Loucy (cell line): Measurements from ENCODE around the gene SLC26A4.

ENCODE experiments used
- H2AFZ ChIP-seq: fragments of 200-600 bp; sonication (generic); 2 replicates; pipeline ENCODE4 v1.6.0; 2016; ENCODE audit warnings: antibody characterized with exemption, mild to moderate bottlenecking, low read length, moderate library complexity
- H3F3A ChIP-seq: fragments of 200-600 bp; 2 replicates; pipeline ENCODE4 v1.6.0; 2016; ENCODE audit warnings: antibody characterized with exemption, low read depth, mild to moderate bottlenecking
- H3K27me3 ChIP-seq: fragments of 200-600 bp; sonication (generic); 2 replicates; pipeline ENCODE4 v1.6.1; 2014; ENCODE audit warnings: low read length, mild to moderate bottlenecking; ENCODE audit not compliant: insufficient read depth, poor library complexity, severe bottlenecking
- H3K36me3 ChIP-seq: fragments of 200-600 bp; sonication (generic); 2 replicates; pipeline ENCODE4 v1.6.1; 2016; ENCODE audit warnings: low read length; ENCODE audit not compliant: insufficient read depth
- H3K4me1 ChIP-seq: fragments of 200-600 bp; sonication (generic); 2 replicates; pipeline ENCODE4 v1.5.1; 2014; ENCODE audit warnings: low read length, mild to moderate bottlenecking; ENCODE audit not compliant: insufficient read depth, poor library complexity, severe bottlenecking
- H3K4me2 ChIP-seq: fragments of 200-600 bp; sonication (generic); 2 replicates; pipeline ENCODE4 v1.6.0; 2014; ENCODE audit warnings: antibody characterized with exemption, low read length, low read depth, mild to moderate bottlenecking; ENCODE audit not compliant: poor library complexity, severe bottlenecking
- H3K4me3 ChIP-seq: fragments of 200-600 bp; sonication (generic); 2 replicates; pipeline ENCODE4 v1.5.1; 2014; ENCODE audit warnings: low read length, mild to moderate bottlenecking, mixed read lengths; ENCODE audit not compliant: poor library complexity, severe bottlenecking
- H3K79me2 ChIP-seq: fragments of 200-600 bp; sonication (generic); 2 replicates; pipeline ENCODE4 v1.6.1; 2014; ENCODE audit warnings: low read length; ENCODE audit not compliant: insufficient read depth
- H3K9ac ChIP-seq: fragments of 200-600 bp; sonication (generic); 2 replicates; pipeline ENCODE4 v1.6.0; 2014; ENCODE audit warnings: mild to moderate bottlenecking, low read depth, low read length, moderate library complexity; ENCODE audit not compliant: poor library complexity, severe bottlenecking
- H3K9me2 ChIP-seq: fragments of 200-600 bp; sonication (generic); replicated peaks from 2 replicates; pipeline ENCODE4 v1.6.1; 2016; ENCODE audit warnings: low read depth, low read length, mixed read lengths
- H3K9me3 ChIP-seq: fragments of 200-600 bp; sonication (generic); 2 replicates; pipeline ENCODE4 v1.6.1; 2014; ENCODE audit warnings: mild to moderate bottlenecking, antibody characterized with exemption, low read length, low read depth; ENCODE audit not compliant: insufficient read depth
- H4K20me1 ChIP-seq: fragments of 200-600 bp; sonication (generic); 2 replicates; pipeline ENCODE4 v1.6.0; 2014; ENCODE audit warnings: antibody characterized with exemption, low read length, mild to moderate bottlenecking; ENCODE audit not compliant: insufficient read depth, poor library complexity, severe bottlenecking
- EZH2phosphoT487 ChIP-seq: fragments of 200-600 bp; IDR thresholded peaks from 2 replicates; pipeline ENCODE4 v1.6.1; 2018; ENCODE audit warnings: antibody characterized with exemption, mild to moderate bottlenecking, moderate library complexity, borderline replicate concordance
- TF ChIP-seq, protein P1 (sequence below): fragments of 200-600 bp; sonication (generic); conservative IDR thresholded peaks from 2 replicates; pipeline ENCODE4 v1.5.1; 2014; ENCODE audit warnings: mild to moderate bottlenecking, antibody characterized with exemption, low read length

SLC26A4 gene

GRCh38 chr7:107652642-107653041, 8.0 kb upstream of the SLC26A4 start:
- Histone ChIP-seq H3K4me2 (no peak overlapping the region), H3K9me3 (no peaks in the 10 kb centered on the region), H3K4me1 (no peaks in the 10 kb centered on the region), H4K20me1 (no peaks in the 10 kb centered on the region), H3F3A (no peaks in the 10 kb centered on the region), H3K36me3 (no peaks in the 10 kb centered on the region), H3K27me3 (no peaks in the 10 kb centered on the region), H2AFZ (no peak overlapping the region), H3K4me3 (no peak overlapping the region), H3K79me2 (no peaks in the 10 kb centered on the region), H3K9ac (no peak overlapping the region), H3K9me2 (no peaks in the 10 kb centered on the region)
- TF ChIP-seq, protein P1, sequence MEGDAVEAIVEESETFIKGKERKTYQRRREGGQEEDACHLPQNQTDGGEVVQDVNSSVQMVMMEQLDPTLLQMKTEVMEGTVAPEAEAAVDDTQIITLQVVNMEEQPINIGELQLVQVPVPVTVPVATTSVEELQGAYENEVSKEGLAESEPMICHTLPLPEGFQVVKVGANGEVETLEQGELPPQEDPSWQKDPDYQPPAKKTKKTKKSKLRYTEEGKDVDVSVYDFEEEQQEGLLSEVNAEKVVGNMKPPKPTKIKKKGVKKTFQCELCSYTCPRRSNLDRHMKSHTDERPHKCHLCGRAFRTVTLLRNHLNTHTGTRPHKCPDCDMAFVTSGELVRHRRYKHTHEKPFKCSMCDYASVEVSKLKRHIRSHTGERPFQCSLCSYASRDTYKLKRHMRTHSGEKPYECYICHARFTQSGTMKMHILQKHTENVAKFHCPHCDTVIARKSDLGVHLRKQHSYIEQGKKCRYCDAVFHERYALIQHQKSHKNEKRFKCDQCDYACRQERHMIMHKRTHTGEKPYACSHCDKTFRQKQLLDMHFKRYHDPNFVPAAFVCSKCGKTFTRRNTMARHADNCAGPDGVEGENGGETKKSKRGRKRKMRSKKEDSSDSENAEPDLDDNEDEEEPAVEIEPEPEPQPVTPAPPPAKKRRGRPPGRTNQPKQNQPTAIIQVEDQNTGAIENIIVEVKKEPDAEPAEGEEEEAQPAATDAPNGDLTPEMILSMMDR: no peak
- no peak for TF ChIP-seq EZH2phosphoT487

- H4K20me1 ChIP-seq: no peaks in the 10 kb centered on the region
- H3F3A ChIP-seq: no peaks in the 10 kb centered on the region
- no peaks in the 10 kb centered on the region for H3K36me3 ChIP-seq
- no peaks in the 10 kb centered on the region for H3K4me1 ChIP-seq
- no peak overlapping the region for H2AFZ ChIP-seq
- no peak overlapping the region for H3K9ac ChIP-seq
- TF ChIP-seq, protein P1: no peak
- TF ChIP-seq EZH2phosphoT487: no peak
- no peaks in the 10 kb centered on the region for H3K9me2 ChIP-seq
- H3K4me3 ChIP-seq: no peak overlapping the region
- no peak overlapping the region for H3K4me2 ChIP-seq
- H3K79me2 ChIP-seq: no peaks in the 10 kb centered on the region
- H3K27me3 ChIP-seq: no peaks in the 10 kb centered on the region
- H3K9me3 ChIP-seq: no peaks in the 10 kb centered on the region
Observed at GRCh38 chr7:107658467-107658866, 2.2 kb upstream of the SLC26A4 start.

GRCh38 chr7:107659666-107660065, 962 bp upstream of the SLC26A4 start:
- no peak overlapping the region for H3K4me2 ChIP-seq

More at GRCh38 chr7:107659666-107660065, 962 bp upstream of the SLC26A4 start:
- Histone ChIP-seq H3K4me3 (no peak overlapping the region), H3F3A (no peaks in the 10 kb centered on the region), H3K4me1 (no peaks in the 10 kb centered on the region), H3K27me3 (no peaks in the 10 kb centered on the region), H3K9ac (no peak overlapping the region), H3K79me2 (no peaks in the 10 kb centered on the region), H3K36me3 (no peaks in the 10 kb centered on the region), H2AFZ (no peak overlapping the region), H3K9me3 (no peaks in the 10 kb centered on the region), H3K9me2 (no peaks in the 10 kb centered on the region), H4K20me1 (no peaks in the 10 kb centered on the region)
- TF ChIP-seq, protein P1: no peak
- TF ChIP-seq EZH2phosphoT487: no peak
